ENCODE data around the gene ITPKB. TPM values are rescaled to one million over a fixed set of nuclear protein-coding genes. Genes with fewer than 3 reads are reported as not detected.

Gene ITPKB
- total RNA-seq, 1 donor from 2014 or later: 9.8 TPM

- H3K9me3 Mint-ChIP-seq (ENCODE audit: low read depth): no peaks in the 10 kb centered on the region
- no peak for TF ChIP-seq CTCF (IDR thresholded peaks at IDR 0.05; ENCODE audit: unreplicated experiment)
- H3K4me3 Mint-ChIP-seq (ENCODE audit: low read depth): no peak overlapping the region
- no peak overlapping the region for H3K27ac Mint-ChIP-seq
- peaks cover 25% of the 10 kb centered on the region for H3K27me3 Mint-ChIP-seq
- no peak for DNase-seq (ENCODE audit: low spot score, unreplicated experiment)
- H3K4me1 Mint-ChIP-seq (ENCODE audit: low read depth): no peaks in the 10 kb centered on the region
- no peaks in the 10 kb centered on the region for H3K36me3 Mint-ChIP-seq (ENCODE audit: insufficient read depth)
Observed at GRCh38 chr1:226597616-226598454, 141.2 kb downstream of the ITPKB start.

- Mint-ChIP-seq H3K36me3 (ENCODE audit: insufficient read depth) (no peaks in the 10 kb centered on the region), H3K27ac (no peak overlapping the region), H3K27me3 (peaks cover 25% of the 10 kb centered on the region), H3K4me1 (ENCODE audit: low read depth) (no peaks in the 10 kb centered on the region), H3K9me3 (ENCODE audit: low read depth) (no peaks in the 10 kb centered on the region), H3K4me3 (ENCODE audit: low read depth) (no peak overlapping the region)
- no peak for DNase-seq (ENCODE audit: low spot score, unreplicated experiment)
- no peak for TF ChIP-seq CTCF (IDR thresholded peaks at IDR 0.05; ENCODE audit: unreplicated experiment)
Observed at GRCh38 chr1:226596531-226597165, 142.4 kb downstream of the ITPKB start.

GRCh38 chr1:226593541-226593940 lies 145.5 kb downstream of the ITPKB start:
- DNase-seq (ENCODE audit: low spot score, unreplicated experiment): no peak
- no peak overlapping the region for H3K27ac Mint-ChIP-seq
- TF ChIP-seq CTCF (IDR thresholded peaks at IDR 0.05; ENCODE audit: unreplicated experiment): no peak
- no peak overlapping the region for H3K4me3 Mint-ChIP-seq (ENCODE audit: low read depth)
- H3K27me3 Mint-ChIP-seq: peaks cover 29% of the 10 kb centered on the region
- H3K9me3 Mint-ChIP-seq (ENCODE audit: low read depth): no peaks in the 10 kb centered on the region
- no peaks in the 10 kb centered on the region for H3K4me1 Mint-ChIP-seq (ENCODE audit: low read depth)
- no peaks in the 10 kb centered on the region for H3K36me3 Mint-ChIP-seq (ENCODE audit: insufficient read depth)

- DNase-seq (ENCODE audit: low spot score, unreplicated experiment): no peak
- H3K36me3 Mint-ChIP-seq (ENCODE audit: insufficient read depth): no peaks in the 10 kb centered on the region
- H3K4me3 Mint-ChIP-seq (ENCODE audit: low read depth): no peak overlapping the region
- H3K9me3 Mint-ChIP-seq (ENCODE audit: low read depth): no peaks in the 10 kb centered on the region
- H3K27me3 Mint-ChIP-seq: peaks cover 22% of the 10 kb centered on the region
- TF ChIP-seq CTCF (IDR thresholded peaks at IDR 0.05; ENCODE audit: unreplicated experiment): no peak
- H3K27ac Mint-ChIP-seq: no peak overlapping the region
- no peaks in the 10 kb centered on the region for H3K4me1 Mint-ChIP-seq (ENCODE audit: low read depth)
Observed at GRCh38 chr1:226590614-226591013, 148.5 kb downstream of the ITPKB start.

- H3K27ac Mint-ChIP-seq: no peak overlapping the region
- no peak overlapping the region for H3K4me3 Mint-ChIP-seq (ENCODE audit: low read depth)
Observed at GRCh38 chr1:226589008-226589733, 149.9 kb downstream of the ITPKB start.

More at GRCh38 chr1:226589008-226589733, 149.9 kb downstream of the ITPKB start:
- Mint-ChIP-seq H3K9me3 (ENCODE audit: low read depth) (no peaks in the 10 kb centered on the region), H3K27me3 (peaks cover 21% of the 10 kb centered on the region), H3K4me1 (ENCODE audit: low read depth) (no peaks in the 10 kb centered on the region), H3K36me3 (ENCODE audit: insufficient read depth) (no peaks in the 10 kb centered on the region)
- no peak for TF ChIP-seq CTCF (IDR thresholded peaks at IDR 0.05; ENCODE audit: unreplicated experiment)
- no peak for DNase-seq (ENCODE audit: low spot score, unreplicated experiment)
